ENCODE results near the gene IRAK4.

Gene IRAK4

GRCh38 chr12:43824207-43824775, 65.5 kb downstream of the IRAK4 start:
- Histone ChIP-seq H3K4ac (ENCODE audit: low read depth, low read length) (no peak overlapping the region), H3K9me3 (ENCODE audit: insufficient read depth, low read depth, low read length) (no peaks in the 10 kb centered on the region), H4K8ac (ENCODE audit: low read depth, low read length) (no peak overlapping the region)

DNA sequence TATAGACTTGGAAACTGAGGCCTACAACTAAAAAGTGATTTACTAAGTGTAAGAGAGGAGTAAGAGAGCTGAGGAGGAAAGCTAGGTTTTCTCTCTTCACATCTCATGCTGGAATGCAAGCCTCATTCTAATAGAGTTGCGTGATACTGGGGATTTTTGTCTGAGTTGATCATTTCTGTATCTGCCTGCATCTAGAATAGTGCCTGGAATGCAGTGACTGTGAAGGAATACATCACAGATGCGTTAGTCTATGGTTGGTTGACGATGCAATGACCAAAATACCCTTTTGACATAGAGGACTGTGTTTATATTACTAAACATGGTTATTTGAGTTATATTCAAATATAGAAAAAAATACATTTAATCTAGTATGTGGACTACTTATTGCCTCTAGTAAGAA, 67.9 kb downstream of the IRAK4 start:
- no peak overlapping the region for H2BK5ac ChIP-seq (ENCODE audit: low read depth, low read length, poor library complexity)
- no peak overlapping the region for H3K9ac ChIP-seq (ENCODE audit: low read length)
- no peak overlapping the region for H4K12ac ChIP-seq (ENCODE audit: low read depth, low read length)
- no peak overlapping the region for H4K8ac ChIP-seq (ENCODE audit: low read depth, low read length)
- no peak overlapping the region for H3K27ac ChIP-seq (ENCODE audit: low read depth, low read length)
- H3K14ac ChIP-seq (ENCODE audit: low read length): no peak overlapping the region
- peaks cover 7 to 8% of the 10 kb centered on the region in 2 experiments for H3K4me1 ChIP-seq (ENCODE audit: control insufficient read depth in 1 of 2, insufficient read depth in 2 of 2, low read length in 2 of 2)
- no peak overlapping the region for H2BK12ac ChIP-seq (ENCODE audit: low read length)
- H3K4me3 ChIP-seq (ENCODE audit: low read depth, low read length): no peak overlapping the region
- peak; percentile 42 to 78 for DNase-seq
- H4K91ac ChIP-seq (ENCODE audit: low read depth, low read length): no peak overlapping the region
- no peak overlapping the region for H3K4me2 ChIP-seq (ENCODE audit: low read length)
- H2AFZ ChIP-seq (ENCODE audit: insufficient read depth, low read length, poor library complexity): no peak overlapping the region
- H3K9me3 ChIP-seq (ENCODE audit: insufficient read depth, low read depth, low read length): peaks cover 1% of the 10 kb centered on the region
- H3K27me3 ChIP-seq (ENCODE audit: insufficient read depth, low read length): no peaks in the 10 kb centered on the region
- no peak overlapping the region for H3K4ac ChIP-seq (ENCODE audit: low read depth, low read length)
- H3K79me1 ChIP-seq (ENCODE audit: low read length): peaks cover 7% of the 10 kb centered on the region
- WGBS (ENCODE audit: extremely low coverage, insufficient coverage, insufficient read length): no CpG with 5 or more reads among the region's 3 CpGs
- H3K79me2 ChIP-seq (ENCODE audit: control insufficient read depth, insufficient read depth, low read length, poor library complexity): no peaks in the 10 kb centered on the region
- no peak overlapping the region for H3K23ac ChIP-seq (ENCODE audit: low read length)
- H2BK120ac ChIP-seq (ENCODE audit: insufficient read depth, low read length, poor library complexity): no peak overlapping the region
- H3K18ac ChIP-seq (ENCODE audit: low read length): no peak overlapping the region
- H2AK5ac ChIP-seq (ENCODE audit: low read length): no peak overlapping the region
- no peaks in the 10 kb centered on the region for H3K36me3 ChIP-seq (ENCODE audit: control insufficient read depth in 1 of 2, insufficient read depth in 2 of 2, low read length in 2 of 2)

More at GRCh38 chr12:43824207-43824775, 65.5 kb downstream of the IRAK4 start:
- no CpG with 5 or more reads among the region's 8 CpGs for WGBS (ENCODE audit: extremely low coverage, insufficient coverage, insufficient read length)
- Histone ChIP-seq H3K79me2 (ENCODE audit: control insufficient read depth, insufficient read depth, low read length, poor library complexity) (no peaks in the 10 kb centered on the region), H4K12ac (ENCODE audit: low read depth, low read length) (no peak overlapping the region), H3K27me3 (ENCODE audit: insufficient read depth, low read length) (no peaks in the 10 kb centered on the region), H3K4me3 (ENCODE audit: low read depth, low read length) (no peak overlapping the region), H3K4me1 (ENCODE audit: control insufficient read depth in 1 of 2, insufficient read depth in 2 of 2, low read length in 2 of 2) (peaks cover 0 to 3% of the 10 kb centered on the region in 2 experiments), H3K18ac (ENCODE audit: low read length) (no peak overlapping the region), H2AFZ (ENCODE audit: insufficient read depth, low read length, poor library complexity) (no peak overlapping the region), H3K27ac (ENCODE audit: low read depth, low read length) (no peak overlapping the region), H2BK120ac (ENCODE audit: insufficient read depth, low read length, poor library complexity) (no peak overlapping the region), H4K91ac (ENCODE audit: low read depth, low read length) (no peak overlapping the region), H3K4me2 (ENCODE audit: low read length) (no peak overlapping the region), H3K36me3 (ENCODE audit: control insufficient read depth in 1 of 2, insufficient read depth in 2 of 2, low read length in 2 of 2) (no peaks in the 10 kb centered on the region), H3K23ac (ENCODE audit: low read length) (no peak overlapping the region), H3K14ac (ENCODE audit: low read length) (no peak overlapping the region), H2BK12ac (ENCODE audit: low read length) (no peak overlapping the region), H2AK5ac (ENCODE audit: low read length) (no peak overlapping the region), H2BK5ac (ENCODE audit: low read depth, low read length, poor library complexity) (no peak overlapping the region), H3K79me1 (ENCODE audit: low read length) (peaks cover 5% of the 10 kb centered on the region), H3K9ac (ENCODE audit: low read length) (no peak overlapping the region)
- no peak for DNase-seq

DNA sequence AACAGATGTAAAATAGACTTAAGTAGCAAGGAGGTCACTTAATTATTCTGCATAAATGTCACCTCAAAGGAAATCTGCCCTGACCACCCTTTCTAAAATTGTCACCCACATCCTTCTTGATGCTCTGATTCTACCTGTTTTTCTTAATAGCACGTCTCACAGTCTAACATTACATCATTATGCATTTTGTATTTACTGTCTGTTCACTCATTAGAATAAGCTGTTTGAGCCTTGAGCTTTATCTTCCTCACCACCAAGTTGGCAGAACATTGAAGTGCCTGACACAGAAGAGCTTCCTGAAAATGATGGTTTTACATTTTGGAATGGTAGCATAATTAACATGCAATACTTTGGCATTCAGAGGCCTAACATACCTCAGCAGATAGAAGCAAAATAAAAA, 68.3 kb downstream of the IRAK4 start:
- DNase-seq: peak in 1 of 2 donors; percentile 40
- Histone ChIP-seq H3K9ac (ENCODE audit: low read length) (no peak overlapping the region), H2AK5ac (ENCODE audit: low read length) (no peak overlapping the region), H3K4me2 (ENCODE audit: low read length) (no peak overlapping the region), H3K14ac (ENCODE audit: low read length) (no peak overlapping the region), H3K9me3 (ENCODE audit: insufficient read depth, low read depth, low read length) (peaks cover 1% of the 10 kb centered on the region), H4K8ac (ENCODE audit: low read depth, low read length) (no peak overlapping the region), H4K91ac (ENCODE audit: low read depth, low read length) (no peak overlapping the region), H3K18ac (ENCODE audit: low read length) (no peak overlapping the region), H3K27me3 (ENCODE audit: insufficient read depth, low read length) (no peaks in the 10 kb centered on the region), H4K12ac (ENCODE audit: low read depth, low read length) (no peak overlapping the region), H3K27ac (ENCODE audit: low read depth, low read length) (no peak overlapping the region), H2BK120ac (ENCODE audit: insufficient read depth, low read length, poor library complexity) (no peak overlapping the region), H3K79me1 (ENCODE audit: low read length) (peaks cover 7% of the 10 kb centered on the region), H3K23ac (ENCODE audit: low read length) (no peak overlapping the region), H3K4me1 (ENCODE audit: control insufficient read depth in 1 of 2, insufficient read depth in 2 of 2, low read length in 2 of 2) (peaks cover 7 to 8% of the 10 kb centered on the region in 2 experiments), H2BK5ac (ENCODE audit: low read depth, low read length, poor library complexity) (no peak overlapping the region), H2AFZ (ENCODE audit: insufficient read depth, low read length, poor library complexity) (no peak overlapping the region), H3K4ac (ENCODE audit: low read depth, low read length) (no peak overlapping the region), H3K4me3 (ENCODE audit: low read depth, low read length) (no peak overlapping the region), H3K79me2 (ENCODE audit: control insufficient read depth, insufficient read depth, low read length, poor library complexity) (no peaks in the 10 kb centered on the region), H3K36me3 (ENCODE audit: control insufficient read depth in 1 of 2, insufficient read depth in 2 of 2, low read length in 2 of 2) (no peaks in the 10 kb centered on the region), H2BK12ac (ENCODE audit: low read length) (no peak overlapping the region)
- WGBS (ENCODE audit: extremely low coverage, insufficient coverage, insufficient read length): no CpG with 5 or more reads among the region's 1 CpG

DNA sequence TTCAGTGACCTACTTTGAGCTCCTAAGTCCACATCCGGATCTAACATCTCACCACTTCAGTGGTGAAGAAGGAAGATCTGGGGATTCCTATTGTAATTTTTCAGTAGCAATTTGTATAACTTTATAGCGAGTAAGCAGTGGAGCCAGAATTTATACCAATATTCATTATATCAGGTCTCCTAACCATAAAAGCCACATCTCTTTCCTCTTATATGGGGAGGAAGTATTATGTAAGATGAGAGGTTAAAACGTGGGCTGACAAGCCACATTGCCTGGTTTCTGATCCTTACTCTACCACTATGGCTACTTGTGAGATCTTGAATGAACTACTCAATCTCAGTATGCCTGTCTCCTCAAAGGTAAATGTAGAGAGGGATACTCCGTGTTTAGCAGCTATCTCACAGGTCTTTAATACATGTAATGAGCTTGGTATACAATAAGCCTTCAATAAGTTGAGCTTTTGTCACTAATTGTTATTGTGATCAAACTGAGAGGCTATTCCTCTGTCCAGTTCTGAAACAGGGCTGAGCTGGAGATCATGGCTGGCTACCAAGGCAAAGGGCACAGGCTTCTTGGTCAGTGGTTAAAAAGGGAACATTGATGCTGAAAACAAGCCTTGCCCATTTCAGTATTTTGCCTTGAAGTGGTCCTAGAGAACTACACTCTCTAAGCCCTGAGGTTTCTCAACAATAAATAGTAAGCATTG, 73.9 kb downstream of the IRAK4 start:
- Histone ChIP-seq H4K8ac (ENCODE audit: low read depth, low read length) (no peak overlapping the region), H3K4ac (ENCODE audit: low read depth, low read length) (no peak overlapping the region), H3K9ac (ENCODE audit: low read length) (no peak overlapping the region), H3K23ac (ENCODE audit: low read length) (no peak overlapping the region), H3K4me2 (ENCODE audit: low read length) (no peak overlapping the region), H2BK5ac (ENCODE audit: low read depth, low read length, poor library complexity) (no peak overlapping the region), H3K18ac (ENCODE audit: low read length) (no peak overlapping the region), H3K4me3 (ENCODE audit: low read depth, low read length) (no peak overlapping the region), H2AK5ac (ENCODE audit: low read length) (no peak overlapping the region), H3K4me1 (ENCODE audit: control insufficient read depth in 1 of 2, insufficient read depth in 2 of 2, low read length in 2 of 2) (peaks cover 7 to 8% of the 10 kb centered on the region in 2 experiments), H2BK12ac (ENCODE audit: low read length) (no peak overlapping the region), H3K36me3 (ENCODE audit: control insufficient read depth in 1 of 2, insufficient read depth in 2 of 2, low read length in 2 of 2) (no peaks in the 10 kb centered on the region), H3K79me1 (ENCODE audit: low read length) (peaks cover 15% of the 10 kb centered on the region), H3K27ac (ENCODE audit: low read depth, low read length) (no peak overlapping the region), H4K91ac (ENCODE audit: low read depth, low read length) (no peak overlapping the region), H2AFZ (ENCODE audit: insufficient read depth, low read length, poor library complexity) (no peak overlapping the region), H3K14ac (ENCODE audit: low read length) (no peak overlapping the region), H3K9me3 (ENCODE audit: insufficient read depth, low read depth, low read length) (peaks cover 1% of the 10 kb centered on the region), H3K27me3 (ENCODE audit: insufficient read depth, low read length) (no peaks in the 10 kb centered on the region), H4K12ac (ENCODE audit: low read depth, low read length) (no peak overlapping the region), H2BK120ac (ENCODE audit: insufficient read depth, low read length, poor library complexity) (no peak overlapping the region), H3K79me2 (ENCODE audit: control insufficient read depth, insufficient read depth, low read length, poor library complexity) (peaks cover 6% of the 10 kb centered on the region)
- DNase-seq: no peak
- WGBS (ENCODE audit: extremely low coverage, insufficient coverage, insufficient read length): no CpG with 5 or more reads among the region's 4 CpGs
